Tibial nerve (tissue), 4 donors: ENCODE data around the gene JRKL.

Experiments used
- CTCF ChIP-seq, 5 experiments: fragments of 200-600 bp in 3 of 5; fragments of 450-650 bp in 2 of 5; sonication (generic) in 3 of 5; IDR thresholded peaks; one replicate each; pipeline ENCODE4 v1.5.1; 2016 to 2019; ENCODE audit warnings: antibody characterized with exemption in 5 of 5, mild to moderate bottlenecking in 3 of 5, moderate library complexity in 2 of 5
- EP300 ChIP-seq, 2 donors: sonication (generic); formaldehyde crosslinking; IDR thresholded peaks; one replicate each; pipeline ENCODE4 v1.6.1; 2017; ENCODE audit warnings: antibody characterized with exemption in 2 of 2, mild to moderate bottlenecking in 1 of 2

- no peak for TF ChIP-seq CTCF (IDR thresholded peaks at IDR 0.05)
- no peak for TF ChIP-seq EP300 (IDR thresholded peaks at IDR 0.05)
Observed at GRCh38 chr11:96388891-96389719, 708 bp upstream of the JRKL start.
